ENCODE results near the gene HOXD10.

DNA sequence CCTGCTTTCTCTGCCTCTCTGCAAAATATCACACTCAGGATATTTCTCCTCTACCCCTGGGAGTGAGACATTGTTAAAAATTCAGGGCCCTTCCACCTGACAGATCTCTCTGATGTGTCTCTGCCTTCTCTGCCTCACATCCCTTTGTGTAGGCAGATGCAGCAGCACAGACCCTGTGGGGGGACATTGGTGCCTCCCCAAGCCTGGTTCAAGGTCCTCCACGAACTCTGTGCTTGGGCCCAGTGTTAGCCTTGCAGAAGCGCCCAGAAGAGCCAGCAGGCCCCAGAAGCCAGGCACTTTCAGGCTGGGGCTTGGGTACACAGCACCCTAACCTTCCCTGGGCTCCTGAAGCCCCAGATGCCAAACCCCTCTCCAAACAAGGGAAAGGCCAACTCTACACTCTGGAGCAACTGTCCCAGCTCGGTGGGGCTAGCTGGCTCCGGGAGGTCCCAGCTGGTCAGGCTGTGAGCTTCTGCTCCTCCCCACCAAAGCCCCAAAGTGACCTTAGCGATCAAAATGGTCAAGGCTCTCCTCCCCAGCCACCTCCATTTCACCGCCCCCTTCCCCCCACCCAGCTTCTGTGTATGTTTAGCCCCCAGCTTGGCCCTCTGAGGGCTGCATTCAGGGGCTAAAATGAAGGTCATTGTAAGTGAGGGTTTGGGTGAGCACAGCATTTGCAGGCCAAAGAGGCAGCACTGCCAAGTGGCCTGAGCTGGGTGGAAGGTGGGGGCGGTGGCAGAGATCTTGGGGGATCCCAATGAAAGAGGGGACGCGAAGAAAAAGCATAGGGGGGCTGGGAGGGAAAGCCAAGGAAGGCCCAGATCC is 8.6 kb downstream of the HOXD10 start:
- TF ChIP-seq POLR2A (IDR thresholded peaks at IDR 0.05; ENCODE audit: low read length) (no peak), GATA1 (IDR thresholded peaks at IDR 0.05; ENCODE audit: low read depth, low read length) (no peak)

All from erythroblast (primary cell).